PC-3 (cell line): Measurements from ENCODE around the gene IL21R. TPM values are rescaled to one million over a fixed set of nuclear protein-coding genes. Genes with fewer than 3 reads are reported as not detected.
"Not testable (repeated sequence)": the region's sequence is repeated elsewhere in the genome, so short reads cannot be mapped to it uniquely, and the experiment has no call there.

ENCODE experiments used
- ATAC-seq: fragments of 200-7000 bp; cut with Tn5 transposase; 2 replicates; pipeline ENCODE4 v1.9.1; 2020; ENCODE audit warnings: mild to moderate bottlenecking, moderate library complexity
- BruUV-seq: library from RNA; stranded (reverse); fragments of 400-500 nt; replicated peaks from 2 replicates; lab custom pipeline; 2021; lab: Mats Ljungman, UMichigan
- CTCF ChIA-PET: fragments of 300-600 bp; sonication (Branson Sonifier 250); formaldehyde crosslinking; loops from one replicate; lab custom pipeline; 2022; ENCODE audit warnings: antibody characterized with exemption; lab: Charles Lee
- POLR2A ChIA-PET: fragments of 300-600 bp; sonication (Branson Sonifier 250); formaldehyde crosslinking; loops from one replicate; lab custom pipeline; 2022; ENCODE audit warnings: antibody characterized with exemption; ENCODE audit not compliant: unreplicated experiment; lab: Charles Lee
- DNase-seq: peaks from one replicate; pipeline ENCODE4 v3.0.0-alpha.2; 2015
- H2AFZ ChIP-seq: fragments of 300-600 bp; sonication (generic); 2 replicates; pipeline ENCODE4 v1.6.0; 2016; ENCODE audit warnings: antibody characterized with exemption, low read length
- H3F3A ChIP-seq: fragments of 300-600 bp; sonication (generic); one replicate; pipeline ENCODE4 v1.6.0; 2017; ENCODE audit warnings: antibody characterized with exemption, low read length, control low read depth, mild to moderate bottlenecking; ENCODE audit not compliant: unreplicated experiment
- H3K27ac ChIP-seq: fragments of 300-600 bp; sonication (generic); 2 replicates; pipeline ENCODE4 v1.5.1; 2016; ENCODE audit warnings: mild to moderate bottlenecking, low read length
- H3K27me3 ChIP-seq: fragments of 300-600 bp; sonication (generic); 2 replicates; pipeline ENCODE4 v1.6.1; 2016; ENCODE audit warnings: low read length, mixed read lengths
- H3K36me3 ChIP-seq: fragments of 300-600 bp; sonication (generic); 2 replicates; pipeline ENCODE4 v1.6.1; 2016; ENCODE audit warnings: low read depth, mixed run types, low read length, mixed read lengths
- H3K4me1 ChIP-seq: fragments of 300-600 bp; sonication (generic); 2 replicates; pipeline ENCODE4 v1.5.1; 2016; ENCODE audit warnings: low read length; ENCODE audit not compliant: insufficient read depth
- H3K4me2 ChIP-seq: fragments of 300-600 bp; sonication (generic); 2 replicates; pipeline ENCODE4 v1.6.0; 2016; ENCODE audit warnings: low read length
- H3K4me3 ChIP-seq: fragments of 300-600 bp; sonication (generic); 2 replicates; pipeline ENCODE4 v1.5.1; 2016; ENCODE audit warnings: mild to moderate bottlenecking, low read length, mixed read lengths
- H3K79me2 ChIP-seq: fragments of 300-600 bp; sonication (generic); 2 replicates; pipeline ENCODE4 v1.6.1; 2017; ENCODE audit warnings: low read length, mixed read lengths
- H3K9ac ChIP-seq: fragments of 300-600 bp; sonication (generic); 2 replicates; pipeline ENCODE4 v1.6.0; 2016; ENCODE audit warnings: mild to moderate bottlenecking, low read length
- H3K9me2 ChIP-seq: fragments of 300-600 bp; sonication (generic); replicated peaks from 2 replicates; pipeline ENCODE4 v1.6.1; 2016; ENCODE audit warnings: mixed run types, low read length, mixed read lengths
- H3K9me3 ChIP-seq: fragments of 300-600 bp; sonication (generic); 2 replicates; pipeline ENCODE4 v1.6.1; 2016; ENCODE audit warnings: low read length, mixed read lengths
- H4K20me1 ChIP-seq: fragments of 300-600 bp; sonication (generic); 2 replicates; pipeline ENCODE4 v1.6.1; 2016; ENCODE audit warnings: low read length, mixed read lengths
- CTCF ChIP-seq: fragments of 300-600 bp; sonication (generic); conservative IDR thresholded peaks from 2 replicates; pipeline ENCODE4 v1.5.1; 2017; ENCODE audit warnings: antibody characterized with exemption, low read depth, mild to moderate bottlenecking, low read length
- EZH2 ChIP-seq: fragments of 300-600 bp; sonication (generic); IDR thresholded peaks from one replicate; pipeline ENCODE4 v1.6.1; 2017; ENCODE audit warnings: antibody characterized with exemption, mild to moderate bottlenecking, low read length; ENCODE audit not compliant: unreplicated experiment
- EZH2phosphoT487 ChIP-seq: fragments of 300-600 bp; sonication (generic); IDR thresholded peaks from 2 replicates; pipeline ENCODE4 v1.6.1; 2018; ENCODE audit warnings: mild to moderate bottlenecking, antibody characterized with exemption, low read length, borderline replicate concordance
- intact Hi-C: fragments of 100-400 bp; cut with micrococcal nuclease; formaldehyde crosslinking; loops from 2 replicates; pipeline ENCODE4 v1.9.0; 2023
- total RNA-seq: library from RNA; depleted of rRNA; stranded (reverse); fragments of >200 nt; gene quantifications from 2 replicates; pipeline ENCODE4 v1.2.3, GENCODE V29; 2014

Gene IL21R
- total RNA-seq, 1 experiment from 2014 or later: 0.55 TPM

- Histone ChIP-seq H3K9me3 (no peaks in the 10 kb centered on the region), H3K27ac (no peak overlapping the region), H2AFZ (no peak overlapping the region), H3K4me2 (no peak overlapping the region), H3K79me2 (no peaks in the 10 kb centered on the region), H3K9ac (no peak overlapping the region), H3K27me3 (no peaks in the 10 kb centered on the region), H3K9me2 (no peaks in the 10 kb centered on the region), H3K4me1 (peaks cover 3% of the 10 kb centered on the region; the same call in 1 of the 2 replicates), H4K20me1 (no peaks in the 10 kb centered on the region), H3K36me3 (no peaks in the 10 kb centered on the region), H3K4me3 (no peak overlapping the region), H3F3A (no peaks in the 10 kb centered on the region)
- intact Hi-C loops: no loop called here
- ATAC-seq (0 out of 2 replicates have a peak, but pooled peaks have one; percentile 22), DNase-seq (peak; percentile 4)
- no TSS peak for BruUV-seq
- TF ChIP-seq CTCF (no peak), EZH2 (no peak), EZH2phosphoT487 (no peak)
- POLR2A ChIA-PET: no interaction called here
- CTCF ChIA-PET: no interaction called here
Observed at GRCh38 chr16:27432558-27432957, 30.6 kb downstream of the IL21R start.

- H3K27ac ChIP-seq, BruUV-seq, H3F3A ChIP-seq, ATAC-seq, H3K9me3 ChIP-seq, intact Hi-C loops, H3K9ac ChIP-seq, H3K36me3 ChIP-seq, DNase-seq, H3K79me2 ChIP-seq, H3K27me3 ChIP-seq, H3K9me2 ChIP-seq, CTCF ChIA-PET, H2AFZ ChIP-seq, POLR2A ChIA-PET, H3K4me1 ChIP-seq, H3K4me3 ChIP-seq, H3K4me2 ChIP-seq, H4K20me1 ChIP-seq: not testable (repeated sequence)
Observed at GRCh38 chr16:27433191-27433590, 31.2 kb downstream of the IL21R start.

GRCh38 chr16:27433636-27434035 is 31.7 kb downstream of the IL21R start:
- Histone ChIP-seq H3F3A (no peaks in the 10 kb centered on the region), H3K27ac (no peak overlapping the region), H3K9ac (no peak overlapping the region), H3K4me1 (peaks cover 3% of the 10 kb centered on the region; the same call in 1 of the 2 replicates), H3K36me3 (no peaks in the 10 kb centered on the region), H3K27me3 (no peaks in the 10 kb centered on the region), H2AFZ (no peak overlapping the region), H3K79me2 (no peaks in the 10 kb centered on the region), H3K9me3 (no peaks in the 10 kb centered on the region), H3K4me3 (no peak overlapping the region), H4K20me1 (no peaks in the 10 kb centered on the region), H3K9me2 (no peaks in the 10 kb centered on the region), H3K4me2 (no peak overlapping the region)
- TF ChIP-seq EZH2phosphoT487 (no peak), CTCF (no peak), EZH2 (no peak)
- no peak for DNase-seq
- ATAC-seq: no peak
- ChIA-PET CTCF (no interaction called here), POLR2A (no interaction called here)
- intact Hi-C loops: no loop called here
- BruUV-seq: no TSS peak
